Mucosa of rectum (tissue), 2 donors: ENCODE measurements around the gene AKAP13.

ENCODE experiments used
- H3K27ac ChIP-seq, 2 donors: one replicate each; pipeline ENCODE4 v1.7.0; 2013; ENCODE audit warnings: inconsistent platforms in 2 of 2, low read depth in 2 of 2, low read length in 2 of 2
- H3K27me3 ChIP-seq, 2 donors: one replicate each; pipeline ENCODE4 v1.7.0; 2013; ENCODE audit warnings: low read length in 2 of 2; ENCODE audit not compliant: control insufficient read depth in 2 of 2, insufficient read depth in 2 of 2
- H3K36me3 ChIP-seq, 2 donors: one replicate each; pipeline ENCODE4 v1.7.0; 2013; ENCODE audit warnings: low read length in 2 of 2; ENCODE audit not compliant: control insufficient read depth in 2 of 2, insufficient read depth in 2 of 2
- H3K4me1 ChIP-seq, 2 donors: one replicate each; pipeline ENCODE4 v1.7.0; 2013; ENCODE audit warnings: low read length in 2 of 2, mild to moderate bottlenecking in 1 of 2; ENCODE audit not compliant: control insufficient read depth in 2 of 2, insufficient read depth in 2 of 2
- H3K4me3 ChIP-seq, 2 donors: one replicate each; pipeline ENCODE4 v1.7.0; 2013; ENCODE audit warnings: low read length in 2 of 2
- H3K9ac ChIP-seq, 2 donors: one replicate each; pipeline ENCODE4 v1.7.0; 2013; ENCODE audit warnings: low read length in 2 of 2, low read depth in 1 of 2, mild to moderate bottlenecking in 1 of 2
- H3K9me3 ChIP-seq, 2 donors: one replicate each; pipeline ENCODE4 v1.7.0; 2013; ENCODE audit warnings: low read length in 2 of 2; ENCODE audit not compliant: control insufficient read depth in 2 of 2
- donor health status: healthy.
- donor health status: Normal muscosa, but diverticular disease.

The AKAP13 gene

DNA sequence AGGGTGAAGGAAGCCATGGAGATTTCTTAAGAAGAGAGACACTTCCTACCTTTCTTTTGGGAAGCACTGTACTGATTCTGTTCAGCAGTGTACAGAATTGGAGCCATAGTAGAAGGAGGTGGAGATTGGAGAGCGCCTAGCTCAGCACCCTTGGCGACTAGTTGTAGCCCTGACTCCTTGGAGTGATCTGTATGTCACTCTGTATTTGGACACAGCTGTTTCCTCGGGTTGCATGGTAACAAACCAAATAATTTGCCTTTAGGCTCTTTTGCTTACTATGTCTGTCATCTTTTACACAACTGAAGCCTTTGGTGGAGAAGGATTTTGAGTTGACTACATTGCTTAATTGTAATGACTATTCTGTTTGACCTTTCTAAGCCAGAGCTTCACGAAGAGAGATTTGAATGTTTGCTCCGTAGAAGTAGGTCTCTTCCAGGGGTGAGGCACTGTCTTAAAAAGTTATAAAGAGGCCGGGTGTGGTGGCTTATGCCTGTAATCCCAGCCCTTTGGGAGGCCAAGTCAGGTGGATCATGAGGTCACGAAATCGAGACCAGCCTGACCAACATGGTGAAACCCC is 77.1 kb downstream of the AKAP13 start:
- H3K9ac ChIP-seq: no peak overlapping the region
- no peaks in the 10 kb centered on the region for H3K9me3 ChIP-seq
- no peaks in the 10 kb centered on the region for H3K27me3 ChIP-seq
- peak overlapping the region in 1 of 2 donors; percentile 56 for H3K27ac ChIP-seq
- H3K4me3 ChIP-seq: no peak overlapping the region
- H3K4me1 ChIP-seq: peaks cover 5 to 21% of the 10 kb centered on the region in 2 donors
- H3K36me3 ChIP-seq: no peaks in the 10 kb centered on the region

DNA sequence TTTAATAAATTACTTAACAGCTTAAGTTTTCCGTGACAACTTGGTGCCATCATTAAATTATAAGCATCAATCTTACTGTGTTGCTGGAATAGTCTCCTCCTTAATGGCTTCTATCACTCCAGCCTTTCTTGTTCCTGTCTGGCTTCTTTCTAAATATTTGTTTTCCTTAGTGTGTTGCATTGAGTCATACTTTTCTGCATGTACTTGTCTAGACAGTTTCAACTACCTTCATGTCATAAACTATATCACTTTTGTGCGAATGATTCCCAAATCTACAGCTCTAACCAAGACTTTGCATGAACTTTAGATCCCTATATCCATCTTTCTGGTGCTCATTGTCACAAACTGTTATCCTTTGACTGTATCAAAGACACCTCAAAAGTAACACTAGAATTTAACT is 78.4 kb downstream of the AKAP13 start:
- H3K9ac ChIP-seq: no peak overlapping the region
- H3K27me3 ChIP-seq: no peaks in the 10 kb centered on the region
- H3K4me1 ChIP-seq: peaks cover 5 to 17% of the 10 kb centered on the region in 2 donors
- H3K36me3 ChIP-seq: no peaks in the 10 kb centered on the region
- no peak overlapping the region for H3K4me3 ChIP-seq
- H3K27ac ChIP-seq: peak overlapping the region in 1 of 2 donors; percentile 12
- no peaks in the 10 kb centered on the region for H3K9me3 ChIP-seq

DNA sequence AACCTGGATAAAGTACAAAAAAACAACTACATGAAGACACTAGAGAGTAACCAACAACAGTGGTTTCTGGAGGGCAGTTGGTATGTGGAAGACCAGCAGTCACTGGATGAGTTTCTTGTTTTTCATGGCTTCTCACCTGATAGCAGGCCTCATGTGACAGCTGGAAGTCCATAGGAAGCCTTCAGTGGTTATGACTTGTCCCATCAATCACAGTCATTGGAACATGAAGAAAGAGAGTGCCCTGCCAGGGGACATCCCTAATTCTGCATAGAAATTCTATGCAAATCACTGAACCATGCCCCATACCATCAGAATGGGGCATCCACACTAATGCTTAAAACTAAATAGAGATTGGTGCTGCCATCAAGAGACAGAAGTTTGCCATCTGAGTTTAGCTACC is 81.6 kb downstream of the AKAP13 start:
- no peaks in the 10 kb centered on the region for H3K9me3 ChIP-seq
- H3K27me3 ChIP-seq: no peaks in the 10 kb centered on the region
- H3K36me3 ChIP-seq: no peaks in the 10 kb centered on the region
- peaks cover 0 to 9% of the 10 kb centered on the region in 2 donors for H3K4me1 ChIP-seq
- no peak overlapping the region for H3K27ac ChIP-seq
- no peak overlapping the region for H3K4me3 ChIP-seq
- H3K9ac ChIP-seq: no peak overlapping the region

DNA sequence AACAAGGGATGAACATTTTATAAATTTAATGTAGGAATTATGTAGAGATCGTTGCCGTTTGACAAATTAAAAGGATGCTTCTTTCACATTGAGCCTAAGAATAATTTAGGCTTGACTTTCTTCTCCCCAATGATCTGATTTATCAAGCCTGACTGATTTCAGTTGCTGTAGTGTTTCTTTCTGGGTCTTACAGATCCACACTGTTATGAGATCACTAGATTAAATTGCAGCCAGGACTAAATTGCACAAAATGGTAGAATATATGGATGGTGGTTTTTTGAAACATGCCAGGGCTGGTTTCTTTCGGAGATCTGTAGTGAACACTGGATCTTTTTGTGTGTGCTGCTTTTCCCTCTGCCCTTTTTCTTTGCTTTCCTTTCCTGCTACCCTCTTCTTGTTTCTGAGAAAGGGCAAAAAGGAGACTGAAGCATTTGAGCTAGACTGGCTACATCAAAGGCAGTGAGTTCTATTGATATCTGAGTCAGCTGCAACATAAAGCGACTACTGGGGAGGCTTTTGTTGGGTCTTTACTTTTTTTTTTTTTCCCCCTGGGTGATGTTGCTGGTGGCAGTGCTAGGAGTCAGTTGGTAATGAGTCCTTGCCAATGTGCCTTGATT is 83.0 kb downstream of the AKAP13 start:
- no peaks in the 10 kb centered on the region for H3K9me3 ChIP-seq
- peaks cover 0 to 5% of the 10 kb centered on the region in 2 donors for H3K4me1 ChIP-seq
- H3K27me3 ChIP-seq: no peaks in the 10 kb centered on the region
- no peak overlapping the region for H3K27ac ChIP-seq
- H3K9ac ChIP-seq: no peak overlapping the region
- H3K36me3 ChIP-seq: no peaks in the 10 kb centered on the region
- H3K4me3 ChIP-seq: no peak overlapping the region

DNA sequence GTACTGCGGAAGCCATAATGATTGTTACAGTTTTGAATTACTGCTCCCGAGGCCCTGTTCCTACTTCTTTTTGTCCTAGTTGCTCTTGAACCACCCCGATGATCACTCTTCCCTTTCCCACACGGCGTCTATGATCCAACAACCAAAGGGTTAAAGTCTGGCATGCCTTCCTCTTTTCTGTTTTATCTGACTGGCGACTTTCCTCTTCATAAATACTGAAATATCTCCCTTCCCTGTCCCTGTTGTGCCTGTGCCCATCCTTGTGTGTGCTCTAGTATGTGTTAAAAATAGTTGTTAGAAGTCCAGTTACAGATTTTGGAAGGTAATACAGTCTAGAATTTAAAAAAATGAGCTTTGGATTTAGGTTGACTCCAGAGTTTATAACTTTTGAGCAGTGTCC is 83.6 kb downstream of the AKAP13 start:
- no peak overlapping the region for H3K27ac ChIP-seq

DNA sequence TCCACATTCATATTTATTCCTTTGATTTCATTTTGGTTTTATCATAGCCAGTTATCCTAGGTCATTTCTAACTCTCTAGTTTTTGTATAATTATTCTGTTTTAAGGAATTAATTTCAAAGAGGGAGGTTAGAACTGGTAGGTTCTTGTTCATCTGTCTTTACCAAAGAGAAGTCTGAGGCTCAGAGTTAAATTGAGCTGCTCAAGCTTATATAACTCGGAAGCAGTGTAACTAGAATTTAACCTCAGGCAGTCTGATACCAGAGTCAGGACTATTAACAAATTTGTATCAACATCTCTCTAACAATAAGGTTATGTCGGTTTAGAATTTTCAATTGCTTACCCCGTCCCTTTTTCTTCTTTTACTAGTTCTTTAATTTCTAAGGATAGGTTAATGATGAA is 84.1 kb downstream of the AKAP13 start:
- Histone ChIP-seq H3K36me3 (no peaks in the 10 kb centered on the region), H3K9ac (no peak overlapping the region), H3K27ac (no peak overlapping the region), H3K9me3 (no peaks in the 10 kb centered on the region), H3K27me3 (no peaks in the 10 kb centered on the region), H3K4me3 (no peak overlapping the region), H3K4me1 (no peaks in the 10 kb centered on the region)

More for the DNA sequence above, 83.6 kb downstream of the AKAP13 start:
- Histone ChIP-seq H3K9me3 (no peaks in the 10 kb centered on the region), H3K4me1 (peaks cover 0 to under 1% of the 10 kb centered on the region in 2 donors), H3K27me3 (no peaks in the 10 kb centered on the region), H3K4me3 (no peak overlapping the region), H3K36me3 (no peaks in the 10 kb centered on the region), H3K9ac (no peak overlapping the region)

DNA sequence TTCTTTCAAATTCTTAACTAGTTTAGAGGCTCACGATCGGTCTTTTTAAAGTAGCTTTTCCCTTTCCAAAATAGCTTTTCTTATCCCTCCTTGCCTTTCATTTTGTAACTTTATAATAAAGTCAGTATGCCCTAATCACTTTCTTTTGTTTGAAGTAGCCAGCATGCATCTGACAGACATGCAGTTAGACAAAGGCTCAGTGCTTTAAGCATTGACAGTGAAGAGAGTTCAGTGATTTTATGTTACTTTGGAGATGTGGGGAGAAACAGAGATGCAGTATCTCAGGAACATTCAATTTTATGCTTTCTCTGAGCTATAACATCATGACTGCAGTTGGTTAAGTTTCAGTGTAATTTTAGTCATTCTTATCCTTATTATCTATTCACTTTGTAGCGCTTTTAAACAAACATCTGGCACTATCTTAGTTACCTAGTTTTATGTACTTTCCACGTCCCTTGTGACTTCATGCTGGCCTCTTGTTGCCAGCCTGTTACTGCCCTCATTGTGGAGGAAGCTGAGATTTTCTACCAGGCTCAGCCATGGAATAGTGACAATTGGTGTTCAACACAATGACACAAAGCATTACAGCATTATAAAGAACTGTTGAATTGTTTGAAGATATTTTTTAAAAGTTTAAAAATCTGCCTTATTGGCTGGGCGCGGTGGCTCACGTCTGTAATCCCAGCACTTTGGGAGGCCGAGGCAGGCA is 90.3 kb downstream of the AKAP13 start:
- Histone ChIP-seq H3K4me1 (peaks cover 0 to 9% of the 10 kb centered on the region in 2 donors), H3K9me3 (no peaks in the 10 kb centered on the region), H3K27me3 (no peaks in the 10 kb centered on the region), H3K27ac (no peak overlapping the region), H3K9ac (no peak overlapping the region), H3K36me3 (no peaks in the 10 kb centered on the region), H3K4me3 (no peak overlapping the region)

DNA sequence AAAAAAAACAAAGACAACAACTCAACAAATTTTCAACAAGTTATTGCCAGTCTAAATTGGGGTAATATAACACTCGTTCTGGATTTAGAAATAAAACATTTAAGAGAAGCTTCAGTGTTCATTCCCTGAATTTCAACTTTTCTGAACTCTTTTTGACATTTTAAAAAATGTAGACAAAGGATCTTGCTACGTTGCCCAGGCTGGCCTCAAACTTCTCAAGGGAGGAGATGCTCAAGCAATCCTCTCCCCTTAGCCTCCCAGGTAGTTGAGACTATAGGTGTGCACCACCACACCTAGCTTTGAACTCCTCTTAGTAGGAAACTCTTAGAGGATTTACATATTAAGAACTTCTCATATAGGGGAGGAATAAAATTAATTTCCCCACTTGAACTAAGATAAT is 91.9 kb downstream of the AKAP13 start:
- H3K9me3 ChIP-seq: no peaks in the 10 kb centered on the region
- peaks cover 0 to 9% of the 10 kb centered on the region in 2 donors for H3K4me1 ChIP-seq
- no peaks in the 10 kb centered on the region for H3K27me3 ChIP-seq
- H3K9ac ChIP-seq: no peak overlapping the region
- no peak overlapping the region for H3K27ac ChIP-seq
- no peaks in the 10 kb centered on the region for H3K36me3 ChIP-seq
- H3K4me3 ChIP-seq: no peak overlapping the region

DNA sequence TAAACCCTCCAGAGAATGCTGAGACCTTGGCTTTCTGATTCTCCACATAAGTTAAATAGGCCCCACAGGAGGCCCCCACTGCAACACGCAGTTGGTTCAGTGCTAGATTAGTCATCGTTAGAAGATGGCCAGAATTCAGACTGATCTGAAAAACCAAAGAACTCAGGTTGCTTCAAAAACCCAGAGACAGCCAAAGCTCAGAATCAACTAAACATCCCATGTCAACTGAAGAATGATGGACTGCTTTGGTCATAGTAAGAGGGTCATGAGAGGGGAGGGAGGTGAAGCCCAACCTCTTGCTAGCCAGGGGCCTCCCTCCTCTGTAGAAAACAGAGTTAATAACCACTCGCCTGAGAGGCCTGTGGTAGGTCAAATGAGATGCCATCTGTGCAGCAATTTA is 93.1 kb downstream of the AKAP13 start:
- Histone ChIP-seq H3K9ac (no peak overlapping the region), H3K36me3 (no peaks in the 10 kb centered on the region), H3K9me3 (no peaks in the 10 kb centered on the region), H3K4me3 (no peak overlapping the region), H3K4me1 (peaks cover 0 to 9% of the 10 kb centered on the region in 2 donors), H3K27ac (no peak overlapping the region), H3K27me3 (no peaks in the 10 kb centered on the region)

DNA sequence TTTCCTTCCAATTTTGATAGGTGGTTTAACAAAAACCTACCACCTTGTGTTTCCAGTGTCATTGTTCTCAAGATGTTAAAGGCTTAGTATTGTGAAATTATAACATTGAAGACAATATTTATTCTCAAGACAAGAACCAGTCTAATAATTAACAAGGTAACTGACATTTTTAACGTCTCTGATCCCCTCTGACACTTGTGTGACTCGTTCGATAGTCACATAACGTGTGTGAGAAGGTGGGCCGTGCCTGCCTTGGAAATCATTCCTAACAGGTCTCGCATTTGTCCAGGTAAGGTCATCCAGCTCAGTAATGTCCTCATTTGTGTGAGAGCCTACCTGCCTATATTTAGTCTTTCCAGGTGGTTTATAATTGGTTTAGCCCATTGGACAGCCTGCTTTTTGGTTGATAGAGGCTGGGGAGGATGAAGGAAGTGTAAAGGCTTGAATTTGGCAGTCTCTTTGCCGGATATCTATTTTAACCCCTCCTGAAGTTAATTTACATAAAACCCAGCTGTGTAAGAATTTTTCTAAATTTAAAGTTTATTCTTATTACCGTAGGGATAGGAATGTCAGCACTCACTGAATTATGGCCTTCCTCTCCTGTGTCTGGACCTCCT is 94.4 kb downstream of the AKAP13 start:
- Histone ChIP-seq H3K27me3 (no peaks in the 10 kb centered on the region), H3K4me1 (peaks cover 0 to 9% of the 10 kb centered on the region in 2 donors), H3K9ac (no peak overlapping the region), H3K4me3 (no peak overlapping the region), H3K9me3 (no peaks in the 10 kb centered on the region), H3K36me3 (no peaks in the 10 kb centered on the region), H3K27ac (no peak overlapping the region)
